ENCODE data around the gene PCAT6. TPM values are rescaled to one million over a fixed set of nuclear protein-coding genes. Genes with fewer than 3 reads are reported as not detected.

PCAT6 gene
- total and polyA plus RNA-seq, 2 donors (not counting 3 experiments of a cell fraction or from before 2014, with no cell fraction given): 1.7 to 2.4 TPM

- no peak overlapping the region for H3K27ac ChIP-seq (ENCODE audit: insufficient read depth, low read depth, low read length)
- peak overlapping the region; percentile 77 for H3K4me2 ChIP-seq (ENCODE audit: insufficient read depth, low read length)
- no peaks in the 10 kb centered on the region for H3K9me1 ChIP-seq (replicated peaks; ENCODE audit: control insufficient read depth, extremely low read depth, insufficient read depth, low read length)
- ChIA-PET POLR2A (interaction anchor here (1.2 kb wide), 2 partner anchors 11 to 50 kb away, joined by 3 to 4 read pairs; partner anchors contain the start of gene PCAT6), CTCF (interaction anchor here (0.6 to 1.8 kb wide), 6 partner anchors 10 to 140 kb away, joined by 3 to 5 read pairs (median 3); partner anchors contain the start of gene RABIF)
- no peaks in the 10 kb centered on the region for H3K9me3 ChIP-seq (replicated peaks; ENCODE audit: control insufficient read depth, insufficient read depth, low read length)
- peak overlapping the region; percentile 63 to 88 (median 70) for H3K4me3 ChIP-seq (replicated peaks in 1 of 3; ENCODE audit: insufficient read depth in 1 of 3, low read depth in 1 of 3, low read length in 3 of 3)
- FAIRE-seq (peak; percentile 42), DNase-seq (ENCODE audit: low read depth, low spot score) (peak; percentile 39)
- no TSS peak for BruUV-seq (replicated peaks)
- no peaks in the 10 kb centered on the region for H4K20me1 ChIP-seq (replicated peaks; ENCODE audit: control insufficient read depth, extremely low read depth, insufficient read depth, low read length)
- peak overlapping the region; percentile 48 for H3K9ac ChIP-seq (replicated peaks; ENCODE audit: extremely low read depth, insufficient read depth, low read length)
- TF ChIP-seq POLR2A (IDR thresholded peaks at IDR 0.05; ENCODE audit: low read depth, low read length) (no peak), FOS (IDR thresholded peaks at IDR 0.05; ENCODE audit: borderline replicate concordance, insufficient read depth, low read length) (no peak)
- H3K27me3 ChIP-seq (ENCODE audit: control insufficient read depth in 2 of 2, insufficient read depth in 2 of 2, low read length in 2 of 2): peaks cover 3 to 5% of the 10 kb centered on the region in 2 experiments
- no peaks in the 10 kb centered on the region for H3K79me2 ChIP-seq (ENCODE audit: control insufficient read depth, insufficient read depth, low read length)
- H2AFZ ChIP-seq (ENCODE audit: low read depth, low read length): peak overlapping the region; percentile 97
- H3K36me3 ChIP-seq (ENCODE audit: control insufficient read depth in 2 of 2, extremely low read depth in 1 of 2, insufficient read depth in 2 of 2, low read length in 2 of 2): no peaks in the 10 kb centered on the region
- intact Hi-C loops (cut with micrococcal nuclease): loop anchor here (1.0 kb wide), 2 partner anchors 27 to 51 kb away; partner anchors contain the start of gene PCAT6
- dilution Hi-C loops (cut with MboI; ENCODE audit: extremely low pct_ligation_motif_present, low sequenced_read_pairs): no loop called here
- H3K4me1 ChIP-seq (ENCODE audit: control insufficient read depth, extremely low read depth, insufficient read depth, low read length): peaks cover 10% of the 10 kb centered on the region
These were observed 50.1 kb downstream of the PCAT6 start for GRCh38 chr1:202860744-202861419.

Small RNAs within 50 kb of the gene (small RNA-seq; reads per million reads assigned to genes)
- gene AC098934.3 (ENCODE audit: insufficient read depth, insufficient read length, low read depth, low replicate concordance): not detected

Other genes with a start within 250 kb of the PCAT6 start
- not detected in 2 replicates for gene SYT2, start 100.5 kb upstream of the PCAT6 start, total RNA-seq
- gene SYT2, start 100.5 kb upstream of the PCAT6 start, polyA plus RNA-seq: not detected in 2 replicates
- 65.5 and 69.8 TPM in 2 replicates for gene KDM5B, start 2.5 kb upstream of the PCAT6 start, total RNA-seq
- 25.2 and 25.9 TPM in 2 replicates for gene KDM5B, start 2.5 kb upstream of the PCAT6 start, polyA plus RNA-seq
- gene RABIF, start 78.2 kb downstream of the PCAT6 start, total RNA-seq: 13.1 and 15.8 TPM in 2 replicates
- 15.4 and 17.1 TPM in 2 replicates for gene RABIF, start 78.2 kb downstream of the PCAT6 start, polyA plus RNA-seq
- gene KLHL12, start 116.3 kb downstream of the PCAT6 start, total RNA-seq: 22.8 and 25.2 TPM in 2 replicates
- gene KLHL12, start 116.3 kb downstream of the PCAT6 start, polyA plus RNA-seq: 20.6 and 23.0 TPM in 2 replicates
- gene ADIPOR1, start 147.4 kb downstream of the PCAT6 start, total RNA-seq: 66.9 and 67.2 TPM in 2 replicates
- 122 and 135 TPM in 2 replicates for gene ADIPOR1, start 147.4 kb downstream of the PCAT6 start, polyA plus RNA-seq
- 28.8 and 32.2 TPM in 2 replicates for gene CYB5R1, start 156.3 kb downstream of the PCAT6 start, total RNA-seq
- 28.0 and 29.0 TPM in 2 replicates for gene CYB5R1, start 156.3 kb downstream of the PCAT6 start, polyA plus RNA-seq
- 59.4 and 65.5 TPM in 2 replicates for gene TMEM183A, start 196.4 kb downstream of the PCAT6 start, total RNA-seq
- gene TMEM183A, start 196.4 kb downstream of the PCAT6 start, polyA plus RNA-seq: 92.1 and 110 TPM in 2 replicates
- gene PPFIA4, start 215.5 kb downstream of the PCAT6 start, total RNA-seq: 0.16 and 0.22 TPM in 2 replicates
- gene PPFIA4, start 215.5 kb downstream of the PCAT6 start, polyA plus RNA-seq: 0.13 and 0.17 TPM in 2 replicates